Prostate gland (tissue), 2 donors: ENCODE results near the gene SPRED1.
A peak's percentile ranks its signal among the peaks of the same experiment; 100 is the strongest.

Experiments
- CTCF ChIP-seq, 4 experiments: fragments of 200-600 bp in 2 of 4; fragments of 450-650 bp in 2 of 4; sonication (generic) in 2 of 4; IDR thresholded peaks; 1 replicate in 3 of 4; 2 replicates in 1 of 4; pipeline ENCODE4 v1.5.1; 2016 to 2019; ENCODE audit warnings: antibody characterized with exemption in 4 of 4, mild to moderate bottlenecking in 2 of 4, moderate library complexity in 2 of 4
- POLR2A ChIP-seq: fragments of 450-650 bp; IDR thresholded peaks from one replicate; pipeline ENCODE4 v1.6.1; 2016; ENCODE audit warnings: antibody characterized with exemption, mild to moderate bottlenecking
- POLR2AphosphoS5 ChIP-seq: sonication (generic); formaldehyde crosslinking; IDR thresholded peaks from one replicate; pipeline ENCODE4 v1.6.1; 2017; ENCODE audit warnings: antibody characterized with exemption

GRCh38 chr15:38389924-38390542 lies 137.4 kb downstream of the SPRED1 start:
- TF ChIP-seq CTCF (IDR thresholded peaks at IDR 0.05) = peak; percentile 43 to 74 (median 72)
- TF ChIP-seq POLR2A = no peak
- peak; percentile 19 for TF ChIP-seq POLR2AphosphoS5
